Coronary artery (tissue), 2 donors: ENCODE data around the gene CDH3.

ENCODE experiments used
- DNase-seq: peaks from one replicate; pipeline ENCODE4 v3.0.0-alpha.2; 2017; ENCODE audit warnings: low spot score
- H3K27ac ChIP-seq, 2 donors: fragments of 200-600 bp; sonication (generic); one replicate each; pipeline ENCODE4 v1.5.1; 2016 to 2019
- H3K4me3 ChIP-seq: fragments of 200-600 bp; sonication (generic); 2 replicates; pipeline ENCODE4 v1.5.1; 2016; ENCODE audit warnings: mild to moderate bottlenecking, moderate library complexity
- CTCF ChIP-seq: fragments of 200-600 bp; sonication (generic); IDR thresholded peaks from one replicate; pipeline ENCODE4 v1.5.1; 2019; ENCODE audit warnings: antibody characterized with exemption

CDH3 gene

GRCh38 chr16:68722119-68723024, 77.3 kb downstream of the CDH3 start:
- no peak overlapping the region for H3K27ac ChIP-seq
- no peak overlapping the region for H3K4me3 ChIP-seq
- DNase-seq, result no peak
- no peak for TF ChIP-seq CTCF

GRCh38 chr16:68724797-68725196, 79.7 kb downstream of the CDH3 start:
- DNase-seq, result no peak
- Histone ChIP-seq H3K27ac (no peak overlapping the region), H3K4me3 (no peak overlapping the region)
- no peak for TF ChIP-seq CTCF

GRCh38 chr16:68728523-68728922, 83.4 kb downstream of the CDH3 start:
- Histone ChIP-seq H3K4me3 (no peak overlapping the region), H3K27ac (no peak overlapping the region)
- TF ChIP-seq CTCF, result no peak
- DNase-seq, result no peak

GRCh38 chr16:68731637-68732036, 86.5 kb downstream of the CDH3 start:
- no peak for DNase-seq
- Histone ChIP-seq H3K4me3 (no peak overlapping the region), H3K27ac (no peak overlapping the region)
- no peak for TF ChIP-seq CTCF

- no peak overlapping the region for H3K27ac ChIP-seq
- H3K4me3 ChIP-seq, result no peak overlapping the region
- no peak for DNase-seq
- no peak for TF ChIP-seq CTCF
These were observed 87.1 kb downstream of the CDH3 start for GRCh38 chr16:68732042-68732680.

- no peak for TF ChIP-seq CTCF
- no peak overlapping the region for H3K27ac ChIP-seq
- no peak overlapping the region for H3K4me3 ChIP-seq
- DNase-seq, result no peak
These were observed 87.8 kb downstream of the CDH3 start for GRCh38 chr16:68732741-68733399.
